GM12878 (cell line): ENCODE data around the gene PARK7.
A peak's percentile ranks its signal among the peaks of the same experiment; 100 is the strongest.

Experiments used
- BCL11A ChIP-seq: IDR thresholded peaks from 2 replicates; pipeline ENCODE4 v1.6.1; 2011; ENCODE audit warnings: low read depth, low read length
- CTCF ChIP-seq, 3 experiments: IDR thresholded peaks in 2 of 3; conservative IDR thresholded peaks in 1 of 3; 2 replicates each; pipeline ENCODE4 v1.5.1; 2011; ENCODE audit warnings: low read depth in 3 of 3, low read length in 3 of 3, mild to moderate bottlenecking in 3 of 3, control low read depth in 2 of 3, moderate library complexity in 2 of 3, inconsistent platforms in 1 of 3, mixed read lengths in 1 of 3; ENCODE audit not compliant: control insufficient read depth in 2 of 3, insufficient read depth in 1 of 3; ENCODE audit errors: extremely low read depth in 1 of 3
- E4F1 ChIP-seq: fragments of 450-650 bp; IDR thresholded peaks from 2 replicates; pipeline ENCODE4 v1.6.1; 2018; ENCODE audit warnings: borderline replicate concordance, mild to moderate bottlenecking; ENCODE audit not compliant: partially characterized antibody
- PKNOX1 ChIP-seq: fragments of 450-650 bp; IDR thresholded peaks from 2 replicates; pipeline ENCODE4 v1.6.1; 2016; ENCODE audit warnings: mild to moderate bottlenecking
- POLR2A ChIP-seq: IDR thresholded peaks from 2 replicates; pipeline ENCODE4 v1.6.1; 2011; ENCODE audit warnings: low read depth, mild to moderate bottlenecking, low read length
- POLR2AphosphoS5 ChIP-seq: IDR thresholded peaks from 2 replicates; pipeline ENCODE4 v1.6.1; 2011; ENCODE audit warnings: mild to moderate bottlenecking, low read length, inconsistent platforms
- RBBP5 ChIP-seq: fragments of 200-600 bp; sonication (generic); conservative IDR thresholded peaks from 2 replicates; pipeline ENCODE4 v1.6.1; 2016
- TARDBP ChIP-seq: IDR thresholded peaks from 2 replicates; pipeline ENCODE4 v1.6.1; 2016; ENCODE audit warnings: borderline replicate concordance
- TF ChIP-seq, protein P1 (sequence below): IDR thresholded peaks from 2 replicates; pipeline ENCODE4 v1.6.1; 2012; ENCODE audit warnings: low read depth, low read length, improper control_type of control experiment
- TF ChIP-seq, protein P2 (sequence below): IDR thresholded peaks from 2 replicates; pipeline ENCODE4 v1.6.1; 2012; ENCODE audit warnings: improper control_type of control experiment, low read depth, low read length; ENCODE audit not compliant: insufficient replicate concordance
- TF ChIP-seq, protein P3 (sequence below): IDR thresholded peaks from 2 replicates; pipeline ENCODE4 v1.6.1; 2011; ENCODE audit warnings: borderline replicate concordance, low read depth, mild to moderate bottlenecking, moderate library complexity, low read length; ENCODE audit not compliant: insufficient read depth, poor library complexity, severe bottlenecking

- TF ChIP-seq RBBP5: no peak
- peak in 2 of 3 experiments; percentile 28 to 42; a peak in 4 of 6 replicates for TF ChIP-seq CTCF (IDR thresholded peaks at IDR 0.05 in 2 of 3, conservative IDR thresholded peaks at IDR 0.05 in 1 of 3; ENCODE audit: control insufficient read depth in 2 of 3, extremely low read depth in 1 of 3, insufficient read depth in 1 of 3, low read depth in 3 of 3, low read length in 3 of 3)
- no peak for TF ChIP-seq BCL11A
- TF ChIP-seq POLR2AphosphoS5: no peak
- TF ChIP-seq, protein P1, sequence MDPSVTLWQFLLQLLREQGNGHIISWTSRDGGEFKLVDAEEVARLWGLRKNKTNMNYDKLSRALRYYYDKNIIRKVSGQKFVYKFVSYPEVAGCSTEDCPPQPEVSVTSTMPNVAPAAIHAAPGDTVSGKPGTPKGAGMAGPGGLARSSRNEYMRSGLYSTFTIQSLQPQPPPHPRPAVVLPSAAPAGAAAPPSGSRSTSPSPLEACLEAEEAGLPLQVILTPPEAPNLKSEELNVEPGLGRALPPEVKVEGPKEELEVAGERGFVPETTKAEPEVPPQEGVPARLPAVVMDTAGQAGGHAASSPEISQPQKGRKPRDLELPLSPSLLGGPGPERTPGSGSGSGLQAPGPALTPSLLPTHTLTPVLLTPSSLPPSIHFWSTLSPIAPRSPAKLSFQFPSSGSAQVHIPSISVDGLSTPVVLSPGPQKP: no peak
- TF ChIP-seq, protein P2, sequence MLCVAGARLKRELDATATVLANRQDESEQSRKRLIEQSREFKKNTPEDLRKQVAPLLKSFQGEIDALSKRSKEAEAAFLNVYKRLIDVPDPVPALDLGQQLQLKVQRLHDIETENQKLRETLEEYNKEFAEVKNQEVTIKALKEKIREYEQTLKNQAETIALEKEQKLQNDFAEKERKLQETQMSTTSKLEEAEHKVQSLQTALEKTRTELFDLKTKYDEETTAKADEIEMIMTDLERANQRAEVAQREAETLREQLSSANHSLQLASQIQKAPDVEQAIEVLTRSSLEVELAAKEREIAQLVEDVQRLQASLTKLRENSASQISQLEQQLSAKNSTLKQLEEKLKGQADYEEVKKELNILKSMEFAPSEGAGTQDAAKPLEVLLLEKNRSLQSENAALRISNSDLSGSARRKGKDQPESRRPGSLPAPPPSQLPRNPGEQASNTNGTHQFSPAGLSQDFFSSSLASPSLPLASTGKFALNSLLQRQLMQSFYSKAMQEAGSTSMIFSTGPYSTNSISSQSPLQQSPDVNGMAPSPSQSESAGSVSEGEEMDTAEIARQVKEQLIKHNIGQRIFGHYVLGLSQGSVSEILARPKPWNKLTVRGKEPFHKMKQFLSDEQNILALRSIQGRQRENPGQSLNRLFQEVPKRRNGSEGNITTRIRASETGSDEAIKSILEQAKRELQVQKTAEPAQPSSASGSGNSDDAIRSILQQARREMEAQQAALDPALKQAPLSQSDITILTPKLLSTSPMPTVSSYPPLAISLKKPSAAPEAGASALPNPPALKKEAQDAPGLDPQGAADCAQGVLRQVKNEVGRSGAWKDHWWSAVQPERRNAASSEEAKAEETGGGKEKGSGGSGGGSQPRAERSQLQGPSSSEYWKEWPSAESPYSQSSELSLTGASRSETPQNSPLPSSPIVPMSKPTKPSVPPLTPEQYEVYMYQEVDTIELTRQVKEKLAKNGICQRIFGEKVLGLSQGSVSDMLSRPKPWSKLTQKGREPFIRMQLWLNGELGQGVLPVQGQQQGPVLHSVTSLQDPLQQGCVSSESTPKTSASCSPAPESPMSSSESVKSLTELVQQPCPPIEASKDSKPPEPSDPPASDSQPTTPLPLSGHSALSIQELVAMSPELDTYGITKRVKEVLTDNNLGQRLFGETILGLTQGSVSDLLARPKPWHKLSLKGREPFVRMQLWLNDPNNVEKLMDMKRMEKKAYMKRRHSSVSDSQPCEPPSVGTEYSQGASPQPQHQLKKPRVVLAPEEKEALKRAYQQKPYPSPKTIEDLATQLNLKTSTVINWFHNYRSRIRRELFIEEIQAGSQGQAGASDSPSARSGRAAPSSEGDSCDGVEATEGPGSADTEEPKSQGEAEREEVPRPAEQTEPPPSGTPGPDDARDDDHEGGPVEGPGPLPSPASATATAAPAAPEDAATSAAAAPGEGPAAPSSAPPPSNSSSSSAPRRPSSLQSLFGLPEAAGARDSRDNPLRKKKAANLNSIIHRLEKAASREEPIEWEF: no peak
- no peak for TF ChIP-seq E4F1
- no peak for TF ChIP-seq PKNOX1
- TF ChIP-seq, protein P3, sequence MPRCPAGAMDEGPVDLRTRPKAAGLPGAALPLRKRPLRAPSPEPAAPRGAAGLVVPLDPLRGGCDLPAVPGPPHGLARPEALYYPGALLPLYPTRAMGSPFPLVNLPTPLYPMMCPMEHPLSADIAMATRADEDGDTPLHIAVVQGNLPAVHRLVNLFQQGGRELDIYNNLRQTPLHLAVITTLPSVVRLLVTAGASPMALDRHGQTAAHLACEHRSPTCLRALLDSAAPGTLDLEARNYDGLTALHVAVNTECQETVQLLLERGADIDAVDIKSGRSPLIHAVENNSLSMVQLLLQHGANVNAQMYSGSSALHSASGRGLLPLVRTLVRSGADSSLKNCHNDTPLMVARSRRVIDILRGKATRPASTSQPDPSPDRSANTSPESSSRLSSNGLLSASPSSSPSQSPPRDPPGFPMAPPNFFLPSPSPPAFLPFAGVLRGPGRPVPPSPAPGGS: peak; percentile 88
- TF ChIP-seq TARDBP: no peak
- no peak for TF ChIP-seq POLR2A
Measured at GRCh38 chr1:8016210-8016894, 54.8 kb downstream of the PARK7 start.
